Fibroblast of gingiva (primary cell): ENCODE data around the gene PTBP1.

Experiments
- DNase-seq: peaks from one replicate; pipeline ENCODE4 v3.0.0-alpha.2; 2011; ENCODE audit warnings: low read depth

The PTBP1 gene

DNA sequence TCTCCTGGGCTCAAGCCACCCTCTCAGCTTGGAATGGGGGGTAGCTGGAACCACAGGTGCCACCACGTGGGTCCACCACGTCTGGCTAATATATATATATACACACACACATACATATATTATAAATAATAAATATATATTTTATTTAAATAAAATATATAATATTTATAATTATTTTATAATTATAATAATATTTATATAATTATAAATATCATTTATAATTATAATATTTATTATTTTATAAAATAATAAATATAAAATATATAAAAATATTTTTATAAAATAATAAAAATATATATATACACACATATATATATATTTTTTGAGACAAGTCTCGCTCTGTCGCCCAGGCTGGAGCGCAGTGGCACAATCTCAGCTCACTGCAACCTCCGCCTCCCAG lies 57.3 kb downstream of the PTBP1 start:
- no peak for DNase-seq

DNA sequence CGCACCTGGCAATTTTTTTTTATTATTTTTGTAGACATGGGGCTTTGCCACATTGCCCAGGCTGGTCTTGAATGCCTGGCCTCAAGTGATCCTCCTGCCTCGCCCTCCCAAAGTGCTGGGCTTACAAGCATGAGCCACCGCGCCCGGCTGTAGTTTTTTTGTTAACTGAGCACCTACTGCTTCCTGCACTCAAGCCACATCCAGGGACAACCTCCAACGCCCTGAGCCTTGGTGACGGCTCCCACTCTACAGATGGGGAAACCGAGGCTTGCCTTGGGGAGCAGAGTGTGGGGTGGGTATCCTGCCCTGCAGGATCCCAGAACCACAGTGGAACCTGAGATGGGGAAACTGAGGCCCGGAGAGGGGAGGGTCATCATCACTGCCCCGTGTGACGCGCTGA lies 57.9 kb downstream of the PTBP1 start:
- DNase-seq, result no peak

DNA sequence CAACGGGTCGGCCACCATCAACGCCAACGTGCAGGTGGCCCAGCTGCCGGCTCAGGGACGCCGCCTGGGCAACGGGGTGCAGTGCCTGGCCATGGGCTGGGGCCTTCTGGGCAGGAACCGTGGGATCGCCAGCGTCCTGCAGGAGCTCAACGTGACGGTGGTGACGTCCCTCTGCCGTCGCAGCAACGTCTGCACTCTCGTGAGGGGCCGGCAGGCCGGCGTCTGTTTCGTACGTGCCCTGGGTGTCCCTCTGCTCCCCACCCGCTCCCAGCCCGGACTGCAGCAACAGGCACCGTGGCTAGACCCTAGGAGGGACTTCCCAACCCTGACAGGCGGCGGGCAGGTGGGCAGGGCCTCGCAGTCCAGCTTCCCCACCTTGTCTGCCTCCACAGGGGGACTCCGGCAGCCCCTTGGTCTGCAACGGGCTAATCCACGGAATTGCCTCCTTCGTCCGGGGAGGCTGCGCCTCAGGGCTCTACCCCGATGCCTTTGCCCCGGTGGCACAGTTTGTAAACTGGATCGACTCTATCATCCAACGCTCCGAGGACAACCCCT lies 58.4 kb downstream of the PTBP1 start:
- no peak for DNase-seq

DNA sequence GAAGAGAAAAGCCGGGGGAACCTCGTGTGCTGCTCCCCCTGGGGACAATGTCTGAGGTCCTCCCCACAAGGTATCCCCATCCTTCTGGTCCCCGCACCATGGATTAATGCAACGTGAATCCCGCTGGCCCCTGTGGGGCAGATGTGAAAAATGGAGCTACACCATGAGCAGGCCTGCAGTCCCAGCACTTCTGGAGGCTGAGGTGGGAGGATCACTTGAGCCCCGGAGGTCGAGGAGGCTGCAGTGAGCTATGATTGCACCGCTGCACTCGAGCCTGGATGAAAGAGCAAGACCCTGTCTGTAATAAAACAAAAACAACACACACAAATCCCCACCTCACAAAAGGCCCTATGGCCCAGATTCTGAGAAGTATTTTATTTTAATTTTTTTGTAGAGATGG lies 61.0 kb downstream of the PTBP1 start:
- no peak for DNase-seq

DNA sequence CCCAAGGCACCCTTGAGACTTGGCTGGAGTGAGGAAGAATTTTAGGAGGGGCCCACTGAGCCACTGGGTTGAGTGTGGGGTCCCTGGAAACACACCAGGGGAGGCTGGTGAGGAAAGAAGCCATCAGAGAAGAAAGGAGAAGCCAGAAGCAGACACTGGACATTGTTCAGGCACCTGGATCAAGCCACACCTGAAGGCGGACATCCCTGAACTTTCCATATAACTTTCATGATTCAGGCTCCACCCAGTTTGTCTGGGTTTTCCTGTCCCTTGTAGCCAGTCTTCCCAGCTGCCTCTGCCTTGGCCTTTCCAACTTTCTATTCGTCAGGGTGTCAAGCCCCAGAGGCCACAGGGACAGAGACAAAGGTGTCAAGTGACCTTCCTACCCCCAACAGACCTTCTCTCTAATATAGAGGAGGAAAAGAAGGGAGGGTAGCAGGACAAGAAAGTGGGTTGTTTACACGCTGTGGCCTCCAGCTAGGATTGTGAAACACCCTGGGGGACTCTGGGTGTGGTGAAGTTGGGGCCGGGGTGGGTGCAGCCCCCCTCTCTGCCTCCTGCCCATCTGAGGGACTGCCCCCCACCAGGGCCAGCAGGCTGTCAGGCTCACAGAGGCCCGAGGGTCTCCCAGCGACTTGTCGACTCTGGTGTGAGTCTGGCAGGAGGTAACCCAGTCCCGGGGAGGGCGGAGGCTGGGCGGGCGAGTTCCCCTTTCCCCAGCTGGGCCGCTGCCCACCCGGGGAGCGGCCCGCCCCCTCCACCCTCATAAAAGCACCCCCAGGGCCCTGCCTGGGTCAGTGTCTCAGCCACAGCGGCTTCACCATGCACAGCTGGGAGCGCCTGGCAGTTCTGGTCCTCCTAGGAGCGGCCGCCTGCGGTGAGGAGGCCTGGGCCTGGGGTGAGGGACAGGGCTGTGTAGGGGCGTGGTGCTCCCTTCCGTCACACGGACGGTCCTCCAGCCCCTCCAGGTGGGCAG lies 61.9 kb downstream of the PTBP1 start, which contains the start of gene CFD:
TSS of gene CFD (plus strand) at position 797 of the 976 bp plus-strand sequence. CDS start at position 823, 26 bp downstream.
- DNase-seq, result peak; percentile 84

DNA sequence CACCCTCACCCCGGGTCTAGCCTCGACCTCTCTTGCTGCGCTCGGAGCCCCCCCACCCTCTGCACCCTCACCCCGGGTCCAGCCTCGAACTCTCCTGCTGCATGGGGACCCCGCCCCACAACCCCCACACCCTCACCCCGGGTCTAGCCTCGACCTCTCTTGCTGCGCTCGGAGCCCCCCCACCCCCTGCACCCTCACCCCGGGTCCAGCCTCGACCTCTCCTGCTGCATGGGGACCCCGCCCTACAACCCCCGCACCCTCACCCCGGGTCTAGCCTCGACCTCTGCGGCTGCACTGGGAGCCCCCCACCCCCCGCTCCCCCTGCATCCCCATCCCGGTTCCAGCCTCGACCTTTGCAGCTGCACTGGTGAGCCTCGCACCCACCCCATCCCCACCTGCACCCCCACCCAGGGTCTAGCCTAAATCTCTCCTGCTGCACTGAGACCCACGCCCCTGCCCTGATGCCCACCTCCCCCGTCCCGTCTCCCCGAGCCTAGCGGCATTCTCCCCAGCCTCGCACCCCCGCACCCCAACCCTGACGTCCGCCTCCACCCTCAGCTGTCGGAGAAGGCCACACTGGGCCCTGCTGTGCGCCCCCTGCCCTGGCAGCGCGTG lies 64.0 kb downstream of the PTBP1 start:
- no peak for DNase-seq
